HEK293T (cell line): ENCODE measurements around the gene PIK3R4.

Experiments
- CTCF ChIA-PET: fragments of 350-600 bp; formaldehyde crosslinking; extraction: SDS; loops from one replicate; lab custom pipeline; 2021; ENCODE audit warnings: antibody characterized with exemption, inconsistent platforms; lab: Yijun Ruan, JAX
- POLR2A ChIA-PET: fragments of 350-600 bp; formaldehyde crosslinking; extraction: SDS; loops from one replicate; lab custom pipeline; 2020; ENCODE audit warnings: antibody characterized with exemption, inconsistent platforms; lab: Yijun Ruan, JAX
- DNase-seq: peaks from one replicate; pipeline ENCODE4 v3.0.0; 2012; ENCODE audit warnings: mixed read lengths; ENCODE audit errors: extremely low spot score
- ARNT ChIP-seq: fragments of 450-650 bp; IDR thresholded peaks from 2 replicates; pipeline ENCODE4 v1.6.1; 2017; ENCODE audit warnings: mild to moderate bottlenecking
- BHLHE40 ChIP-seq: fragments of 450-650 bp; IDR thresholded peaks from 2 replicates; pipeline ENCODE4 v1.6.1; 2016; ENCODE audit warnings: mild to moderate bottlenecking, moderate library complexity, borderline replicate concordance
- CTBP1 ChIP-seq: fragments of 450-650 bp; IDR thresholded peaks from 2 replicates; pipeline ENCODE4 v1.6.1; 2016; ENCODE audit warnings: borderline replicate concordance
- ELF4 ChIP-seq: fragments of 450-650 bp; IDR thresholded peaks from 2 replicates; pipeline ENCODE4 v1.6.1; 2017; ENCODE audit warnings: antibody characterized with exemption
- FOXA1 ChIP-seq: fragments of 450-650 bp; IDR thresholded peaks from 2 replicates; pipeline ENCODE4 v1.6.1; 2016; ENCODE audit warnings: mild to moderate bottlenecking
- FOXK2 ChIP-seq: fragments of 450-650 bp; IDR thresholded peaks from 2 replicates; pipeline ENCODE4 v1.6.1; 2016; ENCODE audit warnings: mild to moderate bottlenecking
- FOXM1 ChIP-seq: fragments of 450-650 bp; IDR thresholded peaks from 2 replicates; pipeline ENCODE4 v1.6.1; 2017; ENCODE audit warnings: mild to moderate bottlenecking, borderline replicate concordance
- HDGF ChIP-seq: fragments of 450-650 bp; IDR thresholded peaks from 2 replicates; pipeline ENCODE4 v1.6.1; 2017; ENCODE audit warnings: antibody characterized with exemption, borderline replicate concordance
- L3MBTL2 ChIP-seq: fragments of 450-650 bp; conservative IDR thresholded peaks from 2 replicates; pipeline ENCODE4 v1.6.1; 2016; ENCODE audit warnings: mild to moderate bottlenecking
- LEF1 ChIP-seq: fragments of 450-650 bp; IDR thresholded peaks from 2 replicates; pipeline ENCODE4 v1.6.1; 2017; ENCODE audit warnings: mild to moderate bottlenecking, borderline replicate concordance
- NFRKB ChIP-seq: fragments of 450-650 bp; IDR thresholded peaks from 2 replicates; pipeline ENCODE4 v1.6.1; 2016; ENCODE audit warnings: mild to moderate bottlenecking, moderate library complexity
- SP1 ChIP-seq: fragments of 450-650 bp; IDR thresholded peaks from 2 replicates; pipeline ENCODE4 v1.6.1; 2017
- SUZ12 ChIP-seq: fragments of 450-650 bp; IDR thresholded peaks from 2 replicates; pipeline ENCODE4 v1.6.1; 2016; ENCODE audit warnings: mild to moderate bottlenecking
- TARDBP ChIP-seq: fragments of 450-650 bp; IDR thresholded peaks from 2 replicates; pipeline ENCODE4 v1.6.1; 2016
- ZNF384 ChIP-seq: fragments of 450-650 bp; IDR thresholded peaks from 2 replicates; pipeline ENCODE4 v1.6.1; 2016
- TF ChIP-seq, protein P1 (sequence below): fragments of 450-650 bp; IDR thresholded peaks from 2 replicates; pipeline ENCODE4 v1.6.1; 2016

PIK3R4 gene

DNA sequence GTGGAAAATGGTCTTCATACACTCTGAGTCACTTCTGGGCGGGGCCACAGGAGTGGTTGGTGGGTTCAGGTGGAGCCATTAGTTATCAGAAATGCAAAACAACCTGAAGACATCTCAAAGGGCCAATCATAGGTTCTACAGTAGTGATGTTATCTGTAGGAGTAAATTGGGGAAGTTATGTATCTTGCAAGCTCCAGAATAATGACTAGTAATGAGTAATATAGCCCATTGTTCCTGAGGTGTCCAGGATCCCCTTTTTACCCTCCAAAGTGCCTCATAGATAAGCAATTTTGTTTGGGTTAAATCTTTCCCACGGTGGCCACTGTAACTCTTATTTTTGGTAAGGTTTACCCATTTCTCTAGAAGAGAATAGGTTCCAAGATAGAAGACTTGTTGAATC lies 91.7 kb downstream of the PIK3R4 start:
- CTCF ChIA-PET: no interaction called here
- no peak for DNase-seq
- POLR2A ChIA-PET: no interaction called here
- TF ChIP-seq ELF4 (no peak), SP1 (no peak), ARNT (no peak), FOXK2 (no peak), BHLHE40 (no peak), ZNF384 (no peak), CTBP1 (no peak), FOXA1 (no peak)

GRCh38 chr3:130654091-130654490 lies 92.5 kb downstream of the PIK3R4 start:
- POLR2A ChIA-PET: no interaction called here
- TF ChIP-seq FOXM1: no peak
- no peak for TF ChIP-seq CTBP1
- TF ChIP-seq LEF1: no peak
- CTCF ChIA-PET: no interaction called here
- no peak for DNase-seq

DNA sequence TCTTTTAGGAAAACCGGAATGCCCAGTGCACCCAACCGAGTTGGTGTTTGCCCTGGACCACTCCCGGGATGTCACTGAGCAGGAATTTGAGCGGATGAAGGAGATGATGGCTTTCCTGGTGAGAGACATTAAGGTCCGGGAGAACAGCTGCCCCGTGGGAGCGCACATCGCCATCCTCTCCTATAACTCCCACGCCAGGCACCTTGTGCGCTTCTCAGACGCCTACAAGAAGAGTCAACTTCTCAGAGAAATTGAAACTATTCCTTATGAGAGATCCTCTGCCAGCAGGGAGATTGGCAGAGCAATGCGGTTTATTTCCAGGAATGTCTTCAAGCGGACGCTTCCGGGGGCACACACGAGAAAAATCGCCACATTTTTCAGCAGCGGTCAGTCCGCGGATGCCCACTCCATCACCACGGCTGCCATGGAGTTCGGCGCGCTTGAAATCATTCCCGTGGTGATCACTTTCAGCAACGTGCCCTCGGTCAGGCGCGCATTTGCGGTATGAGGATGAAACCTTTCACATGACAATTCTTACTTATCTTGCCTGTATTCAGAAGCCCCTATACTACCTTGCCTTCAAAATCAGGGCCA lies 97.5 kb downstream of the PIK3R4 start:
- TF ChIP-seq FOXA1: no peak
- no peak for TF ChIP-seq FOXM1
- no peak for TF ChIP-seq CTBP1
- TF ChIP-seq BHLHE40: no peak
- TF ChIP-seq SP1: no peak
- TF ChIP-seq L3MBTL2: no peak
- TF ChIP-seq ELF4: no peak
- TF ChIP-seq FOXK2: no peak
- no peak for TF ChIP-seq TARDBP
- TF ChIP-seq ZNF384: no peak
- TF ChIP-seq SUZ12: no peak
- no peak for TF ChIP-seq ARNT
- ChIA-PET POLR2A (no interaction called here), CTCF (no interaction called here)
- DNase-seq: no peak

GRCh38 chr3:130648293-130648692 lies 98.3 kb downstream of the PIK3R4 start:
- CTCF ChIA-PET: no interaction called here
- POLR2A ChIA-PET: no interaction called here
- TF ChIP-seq ARNT (no peak), FOXK2 (no peak), SUZ12 (no peak)

DNA sequence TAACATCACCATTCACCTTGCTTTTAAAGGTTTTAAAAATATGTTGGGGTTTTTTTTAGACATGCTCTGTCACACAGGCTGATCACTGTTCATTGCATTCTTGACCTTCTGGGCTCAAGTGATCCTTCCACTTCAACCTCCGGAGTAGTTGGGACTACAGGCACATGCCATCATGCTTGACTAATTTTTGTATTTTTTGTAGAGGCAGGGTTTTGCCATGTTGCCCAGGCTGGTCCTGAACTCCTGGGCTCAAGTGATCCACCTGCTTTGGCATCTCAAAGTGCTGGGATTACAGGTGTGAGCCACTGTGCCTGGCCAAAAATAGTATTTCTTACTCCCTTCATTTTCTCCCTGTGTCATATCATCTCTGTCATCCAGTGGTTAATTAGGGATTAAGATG lies 101.4 kb downstream of the PIK3R4 start:
- POLR2A ChIA-PET: no interaction called here
- CTCF ChIA-PET: interaction anchor here (2.0 kb wide), 1 partner anchor 13 kb away, joined by 4 read pairs; no protein-coding TSS in a partner anchor
- no peak for TF ChIP-seq HDGF
- TF ChIP-seq ZNF384: no peak
- TF ChIP-seq TARDBP: no peak
- no peak for DNase-seq

More at GRCh38 chr3:130648293-130648692, 98.3 kb downstream of the PIK3R4 start:
- no peak for DNase-seq

DNA sequence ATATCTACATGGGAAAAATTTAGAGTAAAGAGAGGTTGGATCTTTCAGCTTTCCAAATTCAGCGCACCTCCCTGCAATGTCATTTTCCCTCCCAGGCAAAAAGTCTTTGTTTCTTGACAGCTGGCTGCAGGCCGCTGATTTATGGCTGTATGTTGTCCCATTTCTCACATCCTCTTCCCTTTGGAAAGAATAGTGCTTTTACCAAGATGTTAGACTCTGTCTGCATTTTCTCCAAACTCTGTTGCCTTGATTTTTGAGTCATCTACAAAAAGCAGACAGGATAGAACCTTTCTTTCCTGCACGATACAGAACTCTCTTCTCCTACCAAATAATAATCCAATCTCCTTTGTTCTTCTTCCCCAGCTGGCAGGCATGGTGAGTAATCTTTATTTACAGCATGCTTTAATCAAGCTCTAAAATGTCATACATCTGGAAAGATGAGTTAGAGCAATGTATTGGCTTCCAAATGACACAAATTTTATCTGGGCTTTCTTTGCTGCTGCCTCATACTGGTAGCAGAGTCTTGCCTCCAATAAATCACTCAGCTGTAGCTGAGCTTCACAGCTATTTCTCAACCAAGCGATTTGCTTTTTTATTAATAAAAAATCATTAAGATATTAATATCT lies 101.9 kb downstream of the PIK3R4 start:
- TF ChIP-seq TARDBP (no peak), FOXK2 (no peak)
- TF ChIP-seq, protein P1, sequence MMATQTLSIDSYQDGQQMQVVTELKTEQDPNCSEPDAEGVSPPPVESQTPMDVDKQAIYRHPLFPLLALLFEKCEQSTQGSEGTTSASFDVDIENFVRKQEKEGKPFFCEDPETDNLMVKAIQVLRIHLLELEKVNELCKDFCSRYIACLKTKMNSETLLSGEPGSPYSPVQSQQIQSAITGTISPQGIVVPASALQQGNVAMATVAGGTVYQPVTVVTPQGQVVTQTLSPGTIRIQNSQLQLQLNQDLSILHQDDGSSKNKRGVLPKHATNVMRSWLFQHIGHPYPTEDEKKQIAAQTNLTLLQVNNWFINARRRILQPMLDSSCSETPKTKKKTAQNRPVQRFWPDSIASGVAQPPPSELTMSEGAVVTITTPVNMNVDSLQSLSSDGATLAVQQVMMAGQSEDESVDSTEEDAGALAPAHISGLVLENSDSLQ: peak; percentile 43; the same call in 1 of the 2 replicates
- ChIA-PET CTCF (interaction anchor here (2.0 kb wide), 1 partner anchor 13 kb away, joined by 4 read pairs; no protein-coding TSS in a partner anchor), POLR2A (no interaction called here)
- no peak for DNase-seq

DNA sequence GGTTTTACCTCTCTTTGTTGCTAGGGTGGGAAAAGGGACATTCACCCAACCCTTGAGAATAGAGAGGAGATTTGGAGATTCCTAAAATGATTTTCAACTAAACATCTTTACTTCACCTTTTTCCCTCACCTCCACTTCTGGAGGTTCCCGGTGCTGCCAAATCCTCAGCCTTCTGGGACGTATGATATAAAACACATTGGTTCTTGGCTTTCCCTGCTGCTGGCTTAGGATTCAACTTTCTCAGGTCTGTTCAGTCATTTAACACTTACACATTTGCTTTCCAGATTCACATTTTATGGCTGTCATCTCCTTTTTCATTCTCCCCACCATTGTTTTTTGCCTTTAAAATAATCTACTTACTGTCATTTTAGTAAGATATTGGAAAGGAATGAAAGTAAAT lies 106.6 kb downstream of the PIK3R4 start:
- CTCF ChIA-PET: no interaction called here
- POLR2A ChIA-PET: no interaction called here
- DNase-seq: no peak
- TF ChIP-seq ELF4 (no peak), BHLHE40 (no peak), FOXA1 (no peak), LEF1 (no peak), L3MBTL2 (no peak), TARDBP (no peak), FOXK2 (no peak), ZNF384 (no peak), CTBP1 (no peak), SP1 (no peak)

DNA sequence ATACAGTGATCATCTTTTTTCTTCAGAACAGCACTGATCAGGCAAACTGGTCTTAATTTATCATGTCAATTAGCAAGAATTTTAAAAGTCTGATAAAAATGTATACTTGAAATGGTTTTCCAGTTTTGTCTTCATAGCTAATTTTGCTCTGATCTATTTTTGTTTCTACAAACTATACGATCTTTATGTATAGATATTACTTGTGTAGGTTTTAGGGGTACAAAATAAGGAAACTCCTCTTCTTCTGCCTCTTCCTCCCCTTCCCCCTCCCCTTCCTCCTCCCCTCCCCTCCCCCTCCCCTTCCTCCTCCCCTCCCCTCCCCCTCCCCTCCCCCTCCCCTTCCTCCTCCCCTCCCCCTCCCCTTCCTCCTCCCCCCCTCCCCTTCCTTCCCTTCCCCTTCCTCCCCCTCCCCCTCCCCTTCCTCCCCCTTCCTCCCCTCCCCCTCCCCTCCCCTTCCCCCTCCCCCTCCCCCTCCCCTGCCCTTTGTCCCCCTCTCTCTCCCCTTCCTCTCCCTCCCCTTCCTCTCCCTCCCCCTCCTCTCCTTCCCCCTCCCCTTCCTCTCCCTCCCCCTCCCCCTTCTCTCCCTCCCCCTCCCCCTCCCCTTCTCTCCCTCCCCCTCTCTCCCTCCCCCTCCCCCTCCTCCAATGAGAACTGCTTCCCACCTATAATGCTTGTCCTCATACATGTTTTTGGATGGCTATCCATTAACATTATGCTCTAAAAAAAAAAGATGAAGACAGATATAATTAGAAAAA lies 110.0 kb downstream of the PIK3R4 start:
- no peak for TF ChIP-seq L3MBTL2
- no peak for TF ChIP-seq SP1
- no peak for TF ChIP-seq ARNT
- TF ChIP-seq HDGF: no peak
- TF ChIP-seq FOXA1: no peak
- TF ChIP-seq FOXM1: no peak
- TF ChIP-seq ELF4: no peak
- no peak for TF ChIP-seq FOXK2
- no peak for TF ChIP-seq BHLHE40
- TF ChIP-seq NFRKB: no peak
- no peak for TF ChIP-seq ZNF384
- TF ChIP-seq, protein P1: no peak
- TF ChIP-seq CTBP1: no peak
- no peak for TF ChIP-seq TARDBP
- TF ChIP-seq LEF1: no peak
- no peak for TF ChIP-seq SUZ12
- CTCF ChIA-PET: no interaction called here
- POLR2A ChIA-PET: no interaction called here
- DNase-seq: no peak
